ENCODE measurements around the gene CDH3. TPM values are rescaled to one million over a fixed set of nuclear protein-coding genes. Genes with fewer than 3 reads are reported as not detected.

The CDH3 gene
- polyA plus RNA-seq, 1 experiment: not detected

DNA sequence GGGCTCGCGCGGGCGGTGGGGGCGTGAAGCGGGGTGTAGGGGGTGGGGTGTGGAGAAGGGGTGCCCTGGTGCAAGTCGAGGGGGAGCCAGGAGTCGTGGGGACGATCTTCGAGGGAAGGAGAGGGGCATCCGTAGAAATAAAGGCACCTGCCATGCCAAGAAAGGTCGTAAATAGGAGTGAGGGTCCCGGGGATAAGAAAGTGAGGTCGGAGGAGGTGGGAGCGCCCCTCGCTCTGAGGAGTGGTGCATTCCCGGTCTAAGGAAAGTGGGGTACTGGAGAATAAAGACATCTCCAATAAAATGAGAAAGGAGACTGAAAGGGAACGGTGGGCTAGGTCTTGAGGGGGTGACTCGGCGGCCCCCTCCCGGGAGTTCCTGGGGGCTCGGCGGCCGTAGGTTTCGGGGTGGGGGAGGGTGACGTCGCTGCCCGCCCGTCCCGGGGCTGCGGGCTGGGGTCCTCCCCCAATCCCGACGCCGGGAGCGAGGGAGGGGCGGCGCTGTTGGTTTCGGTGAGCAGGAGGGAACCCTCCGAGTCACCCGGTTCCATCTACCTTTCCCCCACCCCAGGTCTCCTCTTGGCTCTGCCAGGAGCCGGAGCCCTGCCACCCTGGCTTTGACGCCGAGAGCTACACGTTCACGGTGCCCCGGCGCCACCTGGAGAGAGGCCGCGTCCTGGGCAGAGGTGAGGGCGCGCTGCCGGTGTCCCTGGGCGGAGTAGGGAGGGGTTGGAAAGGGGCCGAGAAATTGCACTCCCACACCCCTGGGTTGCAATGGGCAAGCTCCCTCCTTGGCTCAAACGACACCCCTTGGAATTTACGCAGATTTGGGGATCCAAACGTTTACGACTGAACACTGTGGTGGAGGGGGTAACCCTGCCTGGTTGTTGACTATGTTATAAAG is 92.9 kb downstream of the CDH3 start:
- CTCF ChIA-PET: no interaction called here
- no peak overlapping the region for H3K4me3 ChIP-seq (ENCODE audit: low read depth, low read length)
- TF ChIP-seq, protein P1, sequence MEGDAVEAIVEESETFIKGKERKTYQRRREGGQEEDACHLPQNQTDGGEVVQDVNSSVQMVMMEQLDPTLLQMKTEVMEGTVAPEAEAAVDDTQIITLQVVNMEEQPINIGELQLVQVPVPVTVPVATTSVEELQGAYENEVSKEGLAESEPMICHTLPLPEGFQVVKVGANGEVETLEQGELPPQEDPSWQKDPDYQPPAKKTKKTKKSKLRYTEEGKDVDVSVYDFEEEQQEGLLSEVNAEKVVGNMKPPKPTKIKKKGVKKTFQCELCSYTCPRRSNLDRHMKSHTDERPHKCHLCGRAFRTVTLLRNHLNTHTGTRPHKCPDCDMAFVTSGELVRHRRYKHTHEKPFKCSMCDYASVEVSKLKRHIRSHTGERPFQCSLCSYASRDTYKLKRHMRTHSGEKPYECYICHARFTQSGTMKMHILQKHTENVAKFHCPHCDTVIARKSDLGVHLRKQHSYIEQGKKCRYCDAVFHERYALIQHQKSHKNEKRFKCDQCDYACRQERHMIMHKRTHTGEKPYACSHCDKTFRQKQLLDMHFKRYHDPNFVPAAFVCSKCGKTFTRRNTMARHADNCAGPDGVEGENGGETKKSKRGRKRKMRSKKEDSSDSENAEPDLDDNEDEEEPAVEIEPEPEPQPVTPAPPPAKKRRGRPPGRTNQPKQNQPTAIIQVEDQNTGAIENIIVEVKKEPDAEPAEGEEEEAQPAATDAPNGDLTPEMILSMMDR (IDR thresholded peaks at IDR 0.05; ENCODE audit: low read depth, low read length): no peak
- DNase-seq (ENCODE audit: low read depth, low spot score): no peak
- peaks cover 4% of the 10 kb centered on the region for H3K9me3 ChIP-seq (ENCODE audit: control insufficient read depth, insufficient read depth, low read length)
- no peak overlapping the region for H3K27ac ChIP-seq (ENCODE audit: low read depth, low read length)
- H3K27me3 ChIP-seq (ENCODE audit: control insufficient read depth, insufficient read depth, low read length): peaks cover 35% of the 10 kb centered on the region
- POLR2A ChIA-PET: no interaction called here

DNA sequence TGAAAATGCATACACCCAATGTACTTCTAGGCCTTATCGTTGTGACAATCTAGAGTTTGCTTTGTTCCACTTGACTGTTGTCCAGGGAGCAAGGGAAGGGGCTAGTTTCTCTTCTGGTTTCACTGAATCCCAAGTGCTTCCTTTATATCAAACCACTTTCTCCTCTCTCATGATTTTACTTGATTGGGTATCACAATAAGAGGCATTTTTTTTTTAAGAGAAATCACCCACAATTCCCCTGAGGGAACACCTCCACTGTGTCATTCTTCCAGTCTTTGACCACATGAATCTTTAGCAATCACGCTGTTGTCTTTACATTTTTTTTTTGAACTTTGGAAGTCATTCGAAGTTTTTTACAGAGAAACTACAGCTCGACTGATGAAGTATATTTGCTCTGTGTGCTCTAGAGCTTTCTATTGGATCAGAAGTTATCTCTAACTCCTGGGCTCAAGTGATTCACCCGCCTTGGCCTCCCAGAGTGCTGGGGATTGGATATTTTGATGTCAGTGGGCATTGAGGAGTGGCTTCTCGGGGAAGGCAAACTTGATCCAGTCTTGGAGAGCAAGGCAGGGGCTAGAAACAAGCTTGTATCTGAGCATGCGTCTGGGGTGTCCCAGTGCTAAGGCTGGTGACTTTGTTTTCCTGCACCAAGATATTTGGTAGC is 95.0 kb downstream of the CDH3 start:
- Histone ChIP-seq H3K27me3 (ENCODE audit: control insufficient read depth, insufficient read depth, low read length) (peaks cover 28% of the 10 kb centered on the region), H3K4me3 (ENCODE audit: low read depth, low read length) (no peak overlapping the region), H3K27ac (ENCODE audit: low read depth, low read length) (no peak overlapping the region), H3K9me3 (ENCODE audit: control insufficient read depth, insufficient read depth, low read length) (peaks cover 4% of the 10 kb centered on the region)
- POLR2A ChIA-PET: interaction anchor here (0.7 kb wide), 1 partner anchor 56 kb away, joined by 12 read pairs; no protein-coding TSS in a partner anchor
- no peak for DNase-seq (ENCODE audit: low read depth, low spot score)
- CTCF ChIA-PET: interaction anchor here (1.0 kb wide), 1 partner anchor 212 kb away, joined by 4 read pairs; no protein-coding TSS in a partner anchor
- TF ChIP-seq, protein P1 (IDR thresholded peaks at IDR 0.05; ENCODE audit: low read depth, low read length): no peak

DNA sequence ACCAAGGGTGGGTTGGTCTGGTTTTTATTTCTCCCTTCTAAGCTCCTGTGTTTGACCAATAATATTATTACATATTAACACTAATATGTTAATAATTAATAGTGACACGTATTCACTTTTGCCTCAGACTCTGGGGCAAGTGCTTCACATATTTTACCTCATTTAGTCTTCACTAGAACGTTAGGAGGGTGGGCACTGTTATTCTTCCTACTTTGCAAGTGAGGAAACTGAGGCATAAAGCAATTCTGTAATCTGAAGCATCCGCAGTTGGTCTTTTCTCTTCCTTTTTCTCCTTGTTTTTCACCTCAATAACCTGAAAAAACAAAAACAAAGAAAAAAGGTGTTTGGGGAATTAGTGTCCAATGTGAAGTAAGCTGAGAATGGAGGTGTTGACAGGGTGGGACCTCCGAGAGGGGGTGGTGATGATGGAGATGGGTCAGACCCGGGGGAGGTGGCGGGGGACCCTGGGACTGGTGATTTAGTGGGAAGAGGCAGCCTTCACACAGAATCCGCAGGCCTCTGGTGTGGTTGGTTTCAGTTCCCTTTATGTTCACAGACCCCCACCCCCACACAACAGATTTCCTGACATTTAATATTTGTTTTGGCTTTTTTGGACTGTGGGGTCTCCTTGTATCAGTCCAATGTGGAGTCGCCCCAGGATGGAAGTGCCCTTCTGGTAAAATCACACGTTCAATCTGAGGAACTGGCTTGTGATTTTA is 95.7 kb downstream of the CDH3 start:
- TF ChIP-seq, protein P1 (IDR thresholded peaks at IDR 0.05; ENCODE audit: low read depth, low read length): no peak
- H3K27me3 ChIP-seq (ENCODE audit: control insufficient read depth, insufficient read depth, low read length): peaks cover 28% of the 10 kb centered on the region
- CTCF ChIA-PET: interaction anchor here (1.0 kb wide), 1 partner anchor 213 kb away, joined by 4 read pairs; no protein-coding TSS in a partner anchor
- no peak overlapping the region for H3K27ac ChIP-seq (ENCODE audit: low read depth, low read length)
- H3K9me3 ChIP-seq (ENCODE audit: control insufficient read depth, insufficient read depth, low read length): peaks cover 4% of the 10 kb centered on the region
- POLR2A ChIA-PET: no interaction called here
- DNase-seq (ENCODE audit: low read depth, low spot score): no peak
- no peak overlapping the region for H3K4me3 ChIP-seq (ENCODE audit: low read depth, low read length)

DNA sequence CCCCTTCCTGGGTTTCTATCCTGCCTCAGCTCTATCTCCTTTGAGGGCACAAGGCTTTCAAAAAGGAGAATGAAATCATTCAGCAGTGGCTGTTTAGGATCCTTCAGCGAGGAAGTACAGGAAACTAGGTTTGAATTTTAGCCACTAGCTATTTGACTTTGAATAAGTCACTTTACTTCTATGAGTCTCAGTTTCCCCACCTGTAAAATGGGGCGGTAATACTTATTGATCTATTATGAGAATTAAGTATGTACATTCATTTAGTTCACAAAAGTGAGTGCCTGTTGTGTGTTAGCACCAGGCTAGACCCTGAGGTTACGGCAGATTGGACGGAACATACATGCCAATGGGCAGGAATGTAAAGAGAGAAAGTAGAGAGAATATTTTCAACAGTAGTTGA is 98.6 kb downstream of the CDH3 start:
- ChIA-PET POLR2A (no interaction called here), CTCF (no interaction called here)
- TF ChIP-seq, protein P1 (IDR thresholded peaks at IDR 0.05; ENCODE audit: low read depth, low read length): no peak
- Histone ChIP-seq H3K9me3 (ENCODE audit: control insufficient read depth, insufficient read depth, low read length) (no peaks in the 10 kb centered on the region), H3K4me3 (ENCODE audit: low read depth, low read length) (no peak overlapping the region), H3K27me3 (ENCODE audit: control insufficient read depth, insufficient read depth, low read length) (peaks cover 6% of the 10 kb centered on the region), H3K27ac (ENCODE audit: low read depth, low read length) (no peak overlapping the region)
- no peak for DNase-seq (ENCODE audit: low read depth, low spot score)
